Measurements from ENCODE around the gene YPEL4.

YPEL4 gene

GRCh38 chr11:57630171-57630570 lies 19.5 kb downstream of the YPEL4 start:
- no peak for DNase-seq

GRCh38 chr11:57626895-57627294 lies 22.8 kb downstream of the YPEL4 start:
- DNase-seq = no peak

GRCh38 chr11:57624864-57625263 lies 24.8 kb downstream of the YPEL4 start:
- no peak for DNase-seq

- no peak for DNase-seq
Observed at GRCh38 chr11:57622263-57622662, 27.4 kb downstream of the YPEL4 start.

GRCh38 chr11:57620467-57620866 lies 29.2 kb downstream of the YPEL4 start:
- no peak for DNase-seq

GRCh38 chr11:57619331-57619730 lies 30.4 kb downstream of the YPEL4 start:
- DNase-seq = no peak

GRCh38 chr11:57618438-57618837 lies 31.3 kb downstream of the YPEL4 start:
- DNase-seq = no peak

GRCh38 chr11:57616595-57616994 lies 33.1 kb downstream of the YPEL4 start:
- no peak for DNase-seq

GRCh38 chr11:57615308-57615707 lies 34.4 kb downstream of the YPEL4 start:
- DNase-seq = no peak

GRCh38 chr11:57614234-57614772 lies 35.4 kb downstream of the YPEL4 start:
- no peak for DNase-seq

- no peak for DNase-seq
Observed at GRCh38 chr11:57610170-57610569, 39.5 kb downstream of the YPEL4 start.

- DNase-seq = no peak
Observed at GRCh38 chr11:57605028-57605420, 44.7 kb downstream of the YPEL4 start.

- no peak for DNase-seq
Observed at GRCh38 chr11:57604296-57605027, 45.2 kb downstream of the YPEL4 start.

GRCh38 chr11:57601297-57601696 lies 48.4 kb downstream of the YPEL4 start:
- no peak for DNase-seq

GRCh38 chr11:57599381-57599780 lies 50.3 kb downstream of the YPEL4 start:
- no peak for DNase-seq

- DNase-seq = no peak
Observed at GRCh38 chr11:57598831-57599155, 50.9 kb downstream of the YPEL4 start.

GRCh38 chr11:57597916-57598830 lies 51.5 kb downstream of the YPEL4 start:
- DNase-seq = no peak

- no peak for DNase-seq
Observed at GRCh38 chr11:57597461-57597915, 52.2 kb downstream of the YPEL4 start, which contains the start of gene SERPING1. Gene SERPING1, plus strand, starts transcription at chr11:57597685. Its CDS starts 586 bp downstream, at chr11:57598271.

- no peak for DNase-seq
Observed at GRCh38 chr11:57596266-57596885, 53.3 kb downstream of the YPEL4 start.

Measured in NCI-H1105 treated with DMSO at 0.1 percent for 48 hours (cell line).